Skeletal muscle tissue (tissue), 4 donors: ENCODE results near the gene TIMMDC1. TPM values are rescaled to one million over a fixed set of nuclear protein-coding genes. Genes with fewer than 3 reads are reported as not detected.
"Not testable (repeated sequence)": the region's sequence is repeated elsewhere in the genome, so short reads cannot be mapped to it uniquely, and the experiment has no call there.

ENCODE experiments used
- H3K27ac ChIP-seq: one replicate; pipeline ENCODE4 v1.7.0; 2013; ENCODE audit warnings: mild to moderate bottlenecking, low read depth, low read length, inconsistent platforms
- H3K27me3 ChIP-seq, 3 donors: one replicate each; pipeline ENCODE4 v1.7.0; 2013; ENCODE audit warnings: low read length in 3 of 3; ENCODE audit not compliant: control insufficient read depth in 3 of 3, insufficient read depth in 3 of 3
- H3K36me3 ChIP-seq, 3 donors: one replicate each; pipeline ENCODE4 v1.7.0; 2013; ENCODE audit warnings: low read length in 3 of 3; ENCODE audit not compliant: control insufficient read depth in 3 of 3, insufficient read depth in 3 of 3
- H3K4me1 ChIP-seq, 3 donors: one replicate each; pipeline ENCODE4 v1.7.0; 2013; ENCODE audit warnings: low read length in 3 of 3, mild to moderate bottlenecking in 3 of 3; ENCODE audit not compliant: control insufficient read depth in 3 of 3, insufficient read depth in 3 of 3
- H3K4me3 ChIP-seq, 3 donors: one replicate each; pipeline ENCODE4 v1.7.0; 2013; ENCODE audit warnings: low read length in 3 of 3
- H3K9ac ChIP-seq, 3 donors: one replicate each; pipeline ENCODE4 v1.7.0; 2013; ENCODE audit warnings: low read length in 3 of 3, mild to moderate bottlenecking in 3 of 3, moderate library complexity in 2 of 3, low read depth in 1 of 3
- H3K9me3 ChIP-seq, 3 donors: one replicate each; pipeline ENCODE4 v1.7.0; 2013; ENCODE audit warnings: low read length in 3 of 3; ENCODE audit not compliant: control insufficient read depth in 3 of 3
- total RNA-seq: library from RNA; depleted of rRNA; stranded (reverse); fragments of >200 nt; gene quantifications from one replicate; pipeline ENCODE4 v1.2.3, GENCODE V29; 2014
- donor health status: Osteomylitis.

TIMMDC1 gene
- total RNA-seq, 1 donor from 2014 or later = 33.9 TPM

- H3K27ac ChIP-seq = no peak overlapping the region
- H3K36me3 ChIP-seq = no peaks in the 10 kb centered on the region
- no peaks in the 10 kb centered on the region for H3K9me3 ChIP-seq
- no peak overlapping the region for H3K9ac ChIP-seq
- no peak overlapping the region for H3K4me3 ChIP-seq
- H3K4me1 ChIP-seq = no peaks in the 10 kb centered on the region
- H3K27me3 ChIP-seq = no peaks in the 10 kb centered on the region
These were observed 52.0 kb downstream of the TIMMDC1 start for GRCh38 chr3:119550192-119550910.

- H3K27ac ChIP-seq = no peak overlapping the region
- H3K9me3 ChIP-seq = no peaks in the 10 kb centered on the region
- H3K9ac ChIP-seq = no peak overlapping the region
These were observed 53.3 kb downstream of the TIMMDC1 start for GRCh38 chr3:119551598-119551997.

GRCh38 chr3:119552928-119553327 is 54.6 kb downstream of the TIMMDC1 start:
- H3K27ac ChIP-seq, H3K9me3 ChIP-seq, H3K4me3 ChIP-seq, H3K4me1 ChIP-seq, H3K27me3 ChIP-seq, H3K9ac ChIP-seq, H3K36me3 ChIP-seq: not testable (repeated sequence)

More at GRCh38 chr3:119551598-119551997, 53.3 kb downstream of the TIMMDC1 start:
- Histone ChIP-seq H3K27me3 (no peaks in the 10 kb centered on the region), H3K4me1 (no peaks in the 10 kb centered on the region), H3K4me3 (no peak overlapping the region), H3K36me3 (no peaks in the 10 kb centered on the region)

- no peaks in the 10 kb centered on the region for H3K36me3 ChIP-seq
- H3K27me3 ChIP-seq = no peaks in the 10 kb centered on the region
- no peaks in the 10 kb centered on the region for H3K4me1 ChIP-seq
- H3K27ac ChIP-seq = no peak overlapping the region
- no peaks in the 10 kb centered on the region for H3K9me3 ChIP-seq
- no peak overlapping the region for H3K4me3 ChIP-seq
- no peak overlapping the region for H3K9ac ChIP-seq
These were observed 55.6 kb downstream of the TIMMDC1 start for GRCh38 chr3:119553823-119554415.

GRCh38 chr3:119555309-119555735 is 57.0 kb downstream of the TIMMDC1 start:
- Histone ChIP-seq H3K9ac (no peak overlapping the region), H3K4me3 (no peak overlapping the region), H3K36me3 (no peaks in the 10 kb centered on the region), H3K27ac (no peak overlapping the region), H3K4me1 (peaks cover 0 to 3% (median 0%) of the 10 kb centered on the region in 3 donors), H3K27me3 (no peaks in the 10 kb centered on the region), H3K9me3 (no peaks in the 10 kb centered on the region)

- H3K9me3 ChIP-seq = no peaks in the 10 kb centered on the region
- no peak overlapping the region for H3K9ac ChIP-seq
- H3K4me3 ChIP-seq = no peak overlapping the region
- no peaks in the 10 kb centered on the region for H3K27me3 ChIP-seq
- peaks cover 0 to 3% (median 0%) of the 10 kb centered on the region in 3 donors for H3K4me1 ChIP-seq
- H3K27ac ChIP-seq = no peak overlapping the region
- no peaks in the 10 kb centered on the region for H3K36me3 ChIP-seq
These were observed 57.6 kb downstream of the TIMMDC1 start for GRCh38 chr3:119555929-119556328.

- H3K4me3 ChIP-seq = no peak overlapping the region
- no peaks in the 10 kb centered on the region for H3K27me3 ChIP-seq
- H3K36me3 ChIP-seq = no peaks in the 10 kb centered on the region
- H3K9me3 ChIP-seq = no peaks in the 10 kb centered on the region
- no peak overlapping the region for H3K9ac ChIP-seq
- H3K27ac ChIP-seq = no peak overlapping the region
- H3K4me1 ChIP-seq = peaks cover 0 to 4% (median 0%) of the 10 kb centered on the region in 3 donors
These were observed 59.0 kb downstream of the TIMMDC1 start for GRCh38 chr3:119557192-119557876.

- no peaks in the 10 kb centered on the region for H3K27me3 ChIP-seq
- no peaks in the 10 kb centered on the region for H3K9me3 ChIP-seq
- H3K4me3 ChIP-seq = no peak overlapping the region
- peaks cover 0 to 9% (median 0%) of the 10 kb centered on the region in 3 donors for H3K4me1 ChIP-seq
- no peaks in the 10 kb centered on the region for H3K36me3 ChIP-seq
- no peak overlapping the region for H3K27ac ChIP-seq
- H3K9ac ChIP-seq = no peak overlapping the region
These were observed 59.5 kb downstream of the TIMMDC1 start for GRCh38 chr3:119557877-119558269.

- no peak overlapping the region for H3K4me3 ChIP-seq
- no peaks in the 10 kb centered on the region for H3K27me3 ChIP-seq
- peaks cover 0 to 9% (median 0%) of the 10 kb centered on the region in 3 donors for H3K4me1 ChIP-seq
- no peaks in the 10 kb centered on the region for H3K9me3 ChIP-seq
- H3K27ac ChIP-seq = no peak overlapping the region
- H3K36me3 ChIP-seq = no peaks in the 10 kb centered on the region
- H3K9ac ChIP-seq = no peak overlapping the region
These were observed 60.4 kb downstream of the TIMMDC1 start for GRCh38 chr3:119558626-119559317.
